ENCODE measurements around the gene BCL2L12. TPM values are rescaled to one million over a fixed set of nuclear protein-coding genes. Genes with fewer than 3 reads are reported as not detected.

BCL2L12 gene, protein sequence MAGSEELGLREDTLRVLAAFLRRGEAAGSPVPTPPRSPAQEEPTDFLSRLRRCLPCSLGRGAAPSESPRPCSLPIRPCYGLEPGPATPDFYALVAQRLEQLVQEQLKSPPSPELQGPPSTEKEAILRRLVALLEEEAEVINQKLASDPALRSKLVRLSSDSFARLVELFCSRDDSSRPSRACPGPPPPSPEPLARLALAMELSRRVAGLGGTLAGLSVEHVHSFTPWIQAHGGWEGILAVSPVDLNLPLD
- 0.52 and 1.6 TPM in 2 replicates for total RNA-seq

DNA sequence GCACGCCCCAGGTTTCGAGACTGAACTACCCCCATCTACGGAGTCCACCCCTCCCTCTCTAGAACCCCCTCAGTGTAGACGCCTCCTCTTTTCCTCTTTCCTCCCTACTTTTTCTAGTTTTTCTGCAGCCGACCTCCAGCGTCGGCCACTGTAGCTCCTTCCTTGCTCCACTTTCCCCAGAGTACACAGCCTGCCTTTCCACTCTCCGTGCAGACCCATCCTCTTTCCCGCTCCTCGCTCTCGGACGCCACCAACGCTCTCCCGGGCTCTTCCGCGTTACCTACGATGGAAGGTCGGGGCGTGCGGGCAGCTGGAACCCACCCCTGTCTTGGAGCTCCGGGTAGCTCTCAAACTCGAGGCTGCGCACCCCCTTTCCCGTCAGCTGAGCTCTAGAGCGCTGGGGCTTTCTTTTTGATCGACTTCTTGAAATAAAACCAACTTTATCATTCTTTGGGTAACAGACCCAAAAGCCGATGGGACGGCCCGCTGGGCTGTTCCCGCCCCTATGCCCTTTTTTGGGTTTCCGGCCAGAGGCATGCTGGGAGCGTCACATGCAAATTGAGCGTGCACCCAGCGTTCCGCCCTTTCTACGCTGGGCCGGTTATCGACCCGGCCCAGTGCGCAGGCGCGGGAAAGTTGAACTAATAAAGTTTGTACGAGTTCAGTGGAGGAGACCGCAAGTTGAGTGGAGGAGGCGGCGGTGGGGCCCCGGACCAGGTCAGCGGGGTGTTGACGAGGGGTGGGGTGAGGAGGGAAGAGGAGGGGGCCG is at the start of gene BCL2L12, which contains the start of gene IRF3:
Gene BCL2L12, plus strand, starts transcription at position 583 of the 769 bp plus-strand sequence. CDS start 760 bp downstream, outside the sequence.
Gene IRF3, minus strand, starts transcription at position 507 of the 769 bp plus-strand sequence. CDS start 1,019 bp downstream, outside the sequence.

DNA sequence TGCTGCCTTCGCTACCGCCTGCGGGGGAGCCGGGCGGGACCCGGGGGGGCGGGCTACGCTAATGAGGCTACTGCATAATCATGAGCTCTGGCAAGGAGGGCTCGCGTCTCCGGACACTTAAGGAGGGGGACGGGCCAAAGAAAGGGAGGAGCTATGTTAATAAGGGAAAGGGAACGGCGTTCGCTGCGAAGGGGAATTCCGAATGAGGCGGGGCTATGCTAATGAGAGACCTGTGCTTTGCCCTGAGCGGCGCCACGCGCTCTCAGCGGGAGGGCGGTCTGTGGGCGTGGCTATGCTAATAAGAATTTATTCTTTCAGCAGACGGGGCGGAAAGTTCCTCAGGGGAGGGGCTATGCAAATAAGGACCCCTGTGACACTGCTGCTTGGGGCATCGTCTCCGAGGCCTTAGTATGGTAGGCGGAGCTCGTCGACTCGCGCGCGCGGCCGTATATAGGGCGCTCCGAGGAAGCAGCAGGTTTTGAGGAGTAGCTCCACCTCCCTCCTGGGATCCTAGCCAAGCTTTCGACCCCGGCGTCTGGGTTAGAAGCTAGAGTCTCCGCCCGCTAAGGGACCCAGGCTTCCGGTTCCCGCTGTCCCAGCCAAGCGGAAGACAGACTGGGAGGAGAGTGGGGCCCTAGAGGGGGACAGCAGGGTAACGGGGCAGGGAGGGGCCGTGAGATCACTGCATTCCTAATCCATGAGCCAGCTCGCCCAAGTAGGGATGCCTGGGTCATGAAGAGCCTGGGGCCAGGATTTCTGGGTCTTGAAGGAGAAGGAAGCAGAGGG is 25.4 kb upstream of the BCL2L12 start, which contains the start of gene RRAS:
Gene RRAS, minus strand, starts transcription at position 31 of the 786 bp plus-strand sequence. CDS start 45 bp downstream, outside the sequence.

DNA sequence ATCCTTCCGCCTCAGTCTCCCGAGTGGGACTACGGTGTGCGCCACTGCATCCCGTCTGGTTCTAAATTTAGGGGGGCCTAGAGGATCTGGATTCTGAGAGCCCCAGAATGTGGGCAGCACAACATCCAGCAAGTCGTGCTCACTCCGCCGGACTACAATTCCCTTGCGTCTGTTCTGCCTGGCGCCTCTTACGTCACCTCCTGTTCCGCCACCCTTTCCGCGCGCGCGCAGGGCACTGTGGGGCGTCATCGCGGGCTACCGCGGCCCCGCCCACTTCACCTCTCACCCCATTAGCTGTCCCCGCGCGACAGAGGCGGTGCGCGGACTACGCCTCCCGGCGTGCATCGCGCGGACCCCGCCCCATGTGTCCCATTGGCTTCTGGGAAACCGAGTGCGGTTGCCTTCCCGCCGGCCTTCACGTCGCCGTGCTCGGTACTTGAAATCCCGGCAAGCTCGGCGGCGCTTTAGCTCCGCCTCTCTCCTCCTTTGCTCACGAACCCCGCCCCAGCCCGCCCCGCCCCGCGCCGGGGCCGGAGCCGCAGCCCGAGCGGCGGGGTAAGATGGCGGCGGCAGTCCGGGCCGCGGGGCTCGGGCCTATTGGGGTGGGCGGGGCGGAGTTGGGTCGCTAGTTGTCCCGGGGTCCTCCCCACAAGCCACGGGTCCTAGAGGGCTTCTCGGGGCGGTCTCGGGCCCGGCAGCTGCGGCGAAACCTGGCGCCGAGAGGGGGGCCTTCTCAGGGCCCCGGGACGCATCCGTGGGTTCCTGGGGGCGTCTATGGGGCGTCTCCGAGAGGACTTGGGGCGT is 23.8 kb upstream of the BCL2L12 start, which contains the start of gene SCAF1:
Gene SCAF1, plus strand, starts transcription at position 522 of the 804 bp plus-strand sequence. CDS start 2,818 bp downstream, outside the sequence.

GRCh38 chr19:49677231-49677900 is 11.6 kb downstream of the BCL2L12 start, which contains the start of gene PRMT1:
Gene PRMT1, plus strand, starts transcription at chr19:49677271. Its CDS starts 10 bp downstream, at chr19:49677281.

DNA sequence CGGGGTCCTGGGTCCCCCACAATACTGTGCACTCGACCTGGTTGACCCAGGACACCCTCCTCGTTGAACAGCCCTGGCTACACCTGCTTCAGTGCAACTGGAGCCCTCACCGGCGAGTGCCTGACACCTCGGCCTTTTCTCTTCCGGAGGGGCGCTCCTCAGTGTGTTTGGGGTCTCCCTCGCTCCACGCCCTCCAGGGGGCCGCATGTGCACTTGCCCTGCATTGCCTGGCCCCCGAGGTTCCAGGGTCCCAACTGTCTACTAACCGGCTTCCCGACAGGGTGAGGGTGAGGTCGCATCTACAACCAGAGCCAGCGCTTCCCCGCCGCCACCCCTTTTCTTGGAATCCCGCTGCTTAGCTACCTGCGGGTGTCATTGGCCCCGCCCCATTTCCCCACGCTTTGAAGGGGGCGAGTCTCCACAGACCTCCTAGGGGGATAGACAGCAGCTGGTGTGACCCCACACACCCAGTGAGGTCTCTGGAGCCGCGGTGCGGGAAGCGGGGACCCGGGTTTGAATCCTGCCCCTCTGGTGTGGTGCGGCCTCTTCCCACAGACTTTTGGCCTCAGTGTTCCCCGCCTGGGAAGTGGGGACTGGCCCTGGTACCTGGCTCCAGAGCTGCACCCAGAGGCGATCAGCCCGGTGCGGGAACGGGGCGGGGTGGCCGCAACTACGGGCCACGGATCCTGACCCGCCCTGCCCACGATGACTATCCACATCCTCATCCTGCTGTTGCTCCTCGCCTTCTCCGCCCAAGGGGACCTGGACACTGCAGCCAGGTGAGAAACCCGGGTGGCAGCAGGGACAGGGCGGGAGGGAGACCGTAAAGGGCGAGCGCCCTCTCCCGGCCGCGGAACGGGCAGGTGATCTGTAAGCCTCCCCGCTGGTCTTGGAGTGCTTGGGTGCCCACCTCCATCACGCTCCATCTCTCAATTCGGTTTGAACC is 23.7 kb downstream of the BCL2L12 start, which contains the start of gene ADM5:
Gene ADM5, plus strand, starts transcription at position 462 of the 946 bp plus-strand sequence. Its CDS starts 244 bp downstream, at position 706.

GRCh38 chr19:49690656-49691242 is 25.0 kb downstream of the BCL2L12 start, which contains the start of gene CPT1C:
Gene CPT1C, plus strand, starts transcription at chr19:49691116. Its CDS starts 1,137 bp downstream, at chr19:49692253.

Other genes with a start within 250 kb of the BCL2L12 start
- not detected in 2 replicates for gene PTH2, start 242.5 kb upstream of the BCL2L12 start, total RNA-seq
- not detected in 2 replicates for gene GFY, start 240.5 kb upstream of the BCL2L12 start, total RNA-seq
- under 0.01 and 0.16 TPM in 2 replicates for gene SLC17A7, start 224.4 kb upstream of the BCL2L12 start, total RNA-seq
- 101 and 120 TPM in 2 replicates for gene PIH1D1, start 214.1 kb upstream of the BCL2L12 start, total RNA-seq
- 21.6 and 26.2 TPM in 2 replicates for gene ALDH16A1, start 212.7 kb upstream of the BCL2L12 start, total RNA-seq
- gene FLT3LG, start 191.7 kb upstream of the BCL2L12 start, total RNA-seq: 4.9 and 5.3 TPM in 2 replicates
- gene RPL13A, start 178.3 kb upstream of the BCL2L12 start, total RNA-seq: 2,925 and 3,389 TPM in 2 replicates
- gene RPS11, start 169.5 kb upstream of the BCL2L12 start, total RNA-seq: 3,049 and 4,360 TPM in 2 replicates
- 46.5 and 81.8 TPM in 2 replicates for gene FCGRT, start 153.3 kb upstream of the BCL2L12 start, total RNA-seq
- gene RCN3, start 137.9 kb upstream of the BCL2L12 start, total RNA-seq: 231 and 301 TPM in 2 replicates
- 96.1 and 100 TPM in 2 replicates for gene NOSIP, start 85.4 kb upstream of the BCL2L12 start, total RNA-seq
- 0.32 and 1.0 TPM in 2 replicates for gene PRRG2, start 84.6 kb upstream of the BCL2L12 start, total RNA-seq
- gene PRR12, start 74.8 kb upstream of the BCL2L12 start, total RNA-seq: 1.2 and 1.3 TPM in 2 replicates
- 40.7 and 48.1 TPM in 2 replicates for gene RRAS, start 25.8 kb upstream of the BCL2L12 start, total RNA-seq
- gene SCAF1, start 23.7 kb upstream of the BCL2L12 start, total RNA-seq: 6.7 and 9.0 TPM in 2 replicates
- 59.2 and 59.9 TPM in 2 replicates for gene IRF3, start 76 bp upstream of the BCL2L12 start, total RNA-seq
- 314 and 403 TPM in 2 replicates for gene PRMT1, start 11.3 kb downstream of the BCL2L12 start, total RNA-seq
- 0.17 and 0.47 TPM in 2 replicates for gene ADM5, start 23.7 kb downstream of the BCL2L12 start, total RNA-seq
- 26.6 and 34.5 TPM in 2 replicates for gene CPT1C, start 25.2 kb downstream of the BCL2L12 start, total RNA-seq
- 0.26 and 0.32 TPM in 2 replicates for gene TSKS, start 97.4 kb downstream of the BCL2L12 start, total RNA-seq
- gene AP2A1, start 101.1 kb downstream of the BCL2L12 start, total RNA-seq: 69.2 and 78.0 TPM in 2 replicates
- 28.5 and 33.1 TPM in 2 replicates for gene FUZ, start 147.4 kb downstream of the BCL2L12 start, total RNA-seq
- 13.2 and 13.3 TPM in 2 replicates for gene MED25, start 152.4 kb downstream of the BCL2L12 start, total RNA-seq
- gene PTOV1, start 185.2 kb downstream of the BCL2L12 start, total RNA-seq: 61.8 and 67.4 TPM in 2 replicates
- gene PNKP, start 201.6 kb downstream of the BCL2L12 start, total RNA-seq: 31.1 and 38.3 TPM in 2 replicates
- 9.2 and 9.6 TPM in 2 replicates for gene AKT1S1, start 211.4 kb downstream of the BCL2L12 start, total RNA-seq
- gene TBC1D17, start 211.8 kb downstream of the BCL2L12 start, total RNA-seq: 10.8 and 11.5 TPM in 2 replicates
- 0.47 and 0.52 TPM in 2 replicates for gene IL4I1, start 231.0 kb downstream of the BCL2L12 start, total RNA-seq